ENCODE measurements around the gene CUBN. TPM values are rescaled to one million over a fixed set of nuclear protein-coding genes. Genes with fewer than 3 reads are reported as not detected.

The CUBN gene
- total RNA-seq, 2 donors from 2014 or later = 1.3 to 9.7 TPM

- intact Hi-C loops (cut with DNase I) = no loop called here
- H3K9me3 ChIP-seq = no peaks in the 10 kb centered on the region
- H3K4me3 ChIP-seq = no peak overlapping the region
- WGBS = 93% methylated on average over 4 of the region's 4 CpGs
- DNase-seq (ENCODE audit: low spot score) = no peak
- TF ChIP-seq CTCF (IDR thresholded peaks at IDR 0.05) = no peak
- no peak for TF ChIP-seq POLR2AphosphoS5 (IDR thresholded peaks at IDR 0.05)
- no peak for TF ChIP-seq POLR2A (IDR thresholded peaks at IDR 0.05)
- no peak overlapping the region for H3K27ac ChIP-seq
- H3K4me1 ChIP-seq (replicated peaks) = no peaks in the 10 kb centered on the region
- H3K36me3 ChIP-seq = no peaks in the 10 kb centered on the region
- no peaks in the 10 kb centered on the region for H3K27me3 ChIP-seq (replicated peaks; ENCODE audit: insufficient read depth)
These were observed 187.7 kb downstream of the CUBN start for GRCh38 chr10:16941870-16942269.

- H3K36me3 ChIP-seq = no peaks in the 10 kb centered on the region
- 95% methylated on average over 3 of the region's 3 CpGs for WGBS
- DNase-seq (ENCODE audit: low spot score) = no peak
- no peaks in the 10 kb centered on the region for H3K9me3 ChIP-seq
- no peak overlapping the region for H3K27ac ChIP-seq
- no peak overlapping the region for H3K4me3 ChIP-seq
- no peaks in the 10 kb centered on the region for H3K4me1 ChIP-seq (replicated peaks)
- TF ChIP-seq CTCF (IDR thresholded peaks at IDR 0.05) (no peak), POLR2A (IDR thresholded peaks at IDR 0.05) (no peak), POLR2AphosphoS5 (IDR thresholded peaks at IDR 0.05) (no peak)
- H3K27me3 ChIP-seq (replicated peaks; ENCODE audit: insufficient read depth) = no peaks in the 10 kb centered on the region
- intact Hi-C loops (cut with DNase I) = no loop called here
These were observed 188.5 kb downstream of the CUBN start for GRCh38 chr10:16941067-16941466.

GRCh38 chr10:16938952-16939351 is 190.7 kb downstream of the CUBN start:
- DNase-seq (ENCODE audit: low spot score) = no peak
- WGBS = 68% methylated on average over 3 of the region's 3 CpGs
- Histone ChIP-seq H3K27me3 (replicated peaks; ENCODE audit: insufficient read depth) (no peaks in the 10 kb centered on the region), H3K36me3 (no peaks in the 10 kb centered on the region), H3K4me3 (no peak overlapping the region), H3K9me3 (no peaks in the 10 kb centered on the region), H3K4me1 (replicated peaks) (no peaks in the 10 kb centered on the region), H3K27ac (no peak overlapping the region)
- intact Hi-C loops (cut with DNase I) = no loop called here
- TF ChIP-seq POLR2A (IDR thresholded peaks at IDR 0.05) (no peak), CTCF (IDR thresholded peaks at IDR 0.05) (no peak), POLR2AphosphoS5 (IDR thresholded peaks at IDR 0.05) (no peak)

- H3K9me3 ChIP-seq = no peaks in the 10 kb centered on the region
- H3K4me3 ChIP-seq = no peak overlapping the region
- no peaks in the 10 kb centered on the region for H3K27me3 ChIP-seq (replicated peaks; ENCODE audit: insufficient read depth)
- no peak for DNase-seq (ENCODE audit: low spot score)
- TF ChIP-seq POLR2A (IDR thresholded peaks at IDR 0.05) (no peak), POLR2AphosphoS5 (IDR thresholded peaks at IDR 0.05) (no peak), CTCF (IDR thresholded peaks at IDR 0.05) (no peak)
- H3K36me3 ChIP-seq = no peaks in the 10 kb centered on the region
- no peaks in the 10 kb centered on the region for H3K4me1 ChIP-seq (replicated peaks)
- intact Hi-C loops (cut with DNase I) = no loop called here
- H3K27ac ChIP-seq = no peak overlapping the region
- 98% methylated on average over 2 of the region's 2 CpGs for WGBS
These were observed 195.2 kb downstream of the CUBN start for GRCh38 chr10:16934461-16934860.

- Histone ChIP-seq H3K4me1 (replicated peaks) (no peaks in the 10 kb centered on the region), H3K27me3 (replicated peaks; ENCODE audit: insufficient read depth) (no peaks in the 10 kb centered on the region), H3K9me3 (no peaks in the 10 kb centered on the region), H3K4me3 (no peak overlapping the region), H3K36me3 (no peaks in the 10 kb centered on the region), H3K27ac (no peak overlapping the region)
- WGBS = 47% methylated on average over 4 of the region's 4 CpGs
- DNase-seq (ENCODE audit: low spot score) = no peak
- TF ChIP-seq POLR2AphosphoS5 (IDR thresholded peaks at IDR 0.05) = no peak
- TF ChIP-seq POLR2A (IDR thresholded peaks at IDR 0.05) = no peak
- TF ChIP-seq CTCF (IDR thresholded peaks at IDR 0.05) = no peak
- intact Hi-C loops (cut with DNase I) = no loop called here
These were observed 195.8 kb downstream of the CUBN start for GRCh38 chr10:16933783-16934182.

Measured in prostate gland (tissue), 2 donors.